ENCODE results near the gene RAD51B.

RAD51B gene

DNA sequence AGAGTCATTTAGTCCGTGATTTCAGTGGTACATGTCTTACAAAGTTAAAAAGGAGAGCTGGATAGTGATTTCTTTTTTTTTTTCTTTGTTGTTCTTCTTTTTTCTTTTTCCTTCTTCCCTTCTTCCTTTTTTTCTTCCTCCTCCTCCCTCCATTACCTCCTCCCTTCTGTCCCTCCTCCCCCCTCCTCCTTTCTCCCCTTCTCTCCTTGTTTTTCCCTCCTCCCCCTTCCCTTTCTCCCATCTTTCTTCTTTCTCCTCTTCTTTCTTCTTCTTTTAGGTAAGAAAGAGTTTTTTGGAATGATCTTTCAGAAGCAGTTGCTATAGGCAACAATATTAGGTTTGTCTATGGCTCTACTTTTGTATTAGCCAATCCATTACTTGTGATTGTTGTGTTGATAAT lies 368.6 kb downstream of the RAD51B start:
- no peak for TF ChIP-seq CTCF (IDR thresholded peaks at IDR 0.05; ENCODE audit: low read depth, low read length)
- no peak overlapping the region for H3K4me3 ChIP-seq (ENCODE audit: low read depth, low read length)

DNA sequence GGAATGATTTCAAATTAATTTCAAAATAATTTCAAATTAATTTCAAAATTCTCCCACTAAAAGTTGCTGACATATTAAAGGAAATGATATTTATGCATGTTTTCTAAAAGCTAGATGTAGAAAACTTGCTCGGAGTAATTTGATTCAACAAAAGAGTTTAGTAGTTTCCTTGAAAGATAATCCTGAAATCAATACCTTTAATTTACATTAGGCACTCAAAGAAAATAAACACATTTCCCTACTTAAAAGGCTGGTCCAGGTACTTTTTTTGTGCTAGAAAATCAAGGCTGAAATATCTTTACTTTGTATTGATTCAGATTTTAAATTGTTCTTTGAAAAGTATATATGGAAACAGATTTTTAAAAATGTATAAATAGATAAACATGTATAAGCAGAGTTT lies 370.5 kb downstream of the RAD51B start:
- H3K4me3 ChIP-seq (ENCODE audit: low read depth, low read length) = no peak overlapping the region
- TF ChIP-seq CTCF (IDR thresholded peaks at IDR 0.05; ENCODE audit: low read depth, low read length) = no peak

DNA sequence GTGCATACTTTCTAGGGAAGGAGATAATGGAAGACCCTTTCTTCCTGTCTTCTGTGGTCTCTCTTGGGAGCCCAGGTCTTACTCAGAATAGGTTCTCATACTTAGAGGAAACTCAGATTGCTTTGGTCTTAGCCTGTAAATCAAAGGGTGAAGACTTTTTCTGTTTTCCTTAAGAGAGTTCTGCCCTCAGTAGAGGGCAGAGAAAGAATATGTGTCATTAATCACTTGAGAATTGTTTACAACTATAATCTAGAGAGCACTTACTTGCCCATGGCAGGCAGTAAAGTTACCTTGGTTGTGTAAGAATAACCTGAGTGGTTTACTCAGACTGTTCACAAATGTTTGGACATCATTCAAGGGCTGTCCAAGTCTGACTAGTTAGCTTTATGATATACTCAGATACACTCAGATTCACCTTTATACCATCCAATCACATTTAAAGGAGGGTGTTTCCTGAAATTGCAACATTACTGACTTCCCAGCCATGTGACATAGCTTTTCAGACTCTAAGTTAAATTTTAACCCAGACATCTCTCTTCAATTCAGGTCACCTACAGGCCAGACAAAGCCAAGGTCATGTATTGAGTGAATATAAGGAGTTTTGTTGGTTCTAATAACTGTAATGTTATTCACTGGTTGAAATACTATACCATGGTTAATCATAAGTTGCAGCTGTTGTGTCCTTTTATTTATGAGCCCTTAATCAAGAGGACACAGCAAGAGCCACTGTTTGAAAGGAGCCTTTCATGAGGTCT lies 372.2 kb downstream of the RAD51B start:
- no peak overlapping the region for H3K4me3 ChIP-seq (ENCODE audit: low read depth, low read length)
- TF ChIP-seq CTCF (IDR thresholded peaks at IDR 0.05; ENCODE audit: low read depth, low read length) = no peak

DNA sequence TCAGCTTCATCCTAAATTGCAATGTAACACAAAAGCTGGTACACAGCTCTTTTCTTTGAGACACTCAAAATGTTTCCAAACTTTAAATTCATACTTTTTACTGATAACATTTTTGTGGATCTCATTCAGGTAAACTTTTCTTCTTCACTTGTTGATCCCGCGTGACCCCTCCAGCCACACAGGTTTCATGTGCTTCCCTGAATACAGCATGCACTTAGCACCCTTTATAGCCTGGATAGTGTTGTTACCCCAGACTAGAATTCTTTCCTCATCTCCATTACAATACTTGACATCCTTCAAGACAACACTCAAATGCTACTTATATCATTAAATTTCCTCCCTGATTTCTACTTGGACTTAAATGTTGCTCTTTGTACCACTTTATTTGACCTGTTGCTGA lies 373.4 kb downstream of the RAD51B start:
- no peak overlapping the region for H3K4me3 ChIP-seq (ENCODE audit: low read depth, low read length)
- TF ChIP-seq CTCF (IDR thresholded peaks at IDR 0.05; ENCODE audit: low read depth, low read length) = no peak

GRCh38 chr14:68193970-68194681 lies 374.5 kb downstream of the RAD51B start:
- H3K4me3 ChIP-seq (ENCODE audit: low read depth, low read length) = no peak overlapping the region
- TF ChIP-seq CTCF (IDR thresholded peaks at IDR 0.05; ENCODE audit: low read depth, low read length) = no peak

DNA sequence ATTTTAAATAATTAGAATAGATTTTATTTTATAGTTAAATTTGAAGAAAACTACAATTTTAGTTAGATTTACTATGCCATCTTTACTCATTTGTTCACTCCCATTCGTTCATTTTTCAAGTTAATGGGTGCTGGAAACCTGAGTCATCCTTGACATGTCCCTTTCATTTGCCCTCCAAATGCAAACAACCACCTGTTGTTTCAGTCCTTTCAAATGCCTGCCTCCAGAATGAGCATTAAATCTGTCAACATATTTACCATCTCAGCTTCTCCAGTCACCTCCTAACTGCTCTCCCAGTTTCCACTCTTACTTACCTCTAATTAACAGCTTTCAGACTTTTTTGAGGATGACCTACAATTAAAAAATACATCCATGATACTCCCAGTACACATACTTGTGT lies 375.5 kb downstream of the RAD51B start:
- no peak for TF ChIP-seq CTCF (IDR thresholded peaks at IDR 0.05; ENCODE audit: low read depth, low read length)
- H3K4me3 ChIP-seq (ENCODE audit: low read depth, low read length) = no peak overlapping the region
